ENCODE data around the gene MYLK2. TPM values are rescaled to one million over a fixed set of nuclear protein-coding genes. Genes with fewer than 3 reads are reported as not detected.

MYLK2 gene
- total RNA-seq, 1 experiment from 2014 or later = 0.74 TPM

- H3K27me3 ChIP-seq (ENCODE audit: insufficient read depth, low read length) = no peaks in the 10 kb centered on the region
- TF ChIP-seq, protein P1, sequence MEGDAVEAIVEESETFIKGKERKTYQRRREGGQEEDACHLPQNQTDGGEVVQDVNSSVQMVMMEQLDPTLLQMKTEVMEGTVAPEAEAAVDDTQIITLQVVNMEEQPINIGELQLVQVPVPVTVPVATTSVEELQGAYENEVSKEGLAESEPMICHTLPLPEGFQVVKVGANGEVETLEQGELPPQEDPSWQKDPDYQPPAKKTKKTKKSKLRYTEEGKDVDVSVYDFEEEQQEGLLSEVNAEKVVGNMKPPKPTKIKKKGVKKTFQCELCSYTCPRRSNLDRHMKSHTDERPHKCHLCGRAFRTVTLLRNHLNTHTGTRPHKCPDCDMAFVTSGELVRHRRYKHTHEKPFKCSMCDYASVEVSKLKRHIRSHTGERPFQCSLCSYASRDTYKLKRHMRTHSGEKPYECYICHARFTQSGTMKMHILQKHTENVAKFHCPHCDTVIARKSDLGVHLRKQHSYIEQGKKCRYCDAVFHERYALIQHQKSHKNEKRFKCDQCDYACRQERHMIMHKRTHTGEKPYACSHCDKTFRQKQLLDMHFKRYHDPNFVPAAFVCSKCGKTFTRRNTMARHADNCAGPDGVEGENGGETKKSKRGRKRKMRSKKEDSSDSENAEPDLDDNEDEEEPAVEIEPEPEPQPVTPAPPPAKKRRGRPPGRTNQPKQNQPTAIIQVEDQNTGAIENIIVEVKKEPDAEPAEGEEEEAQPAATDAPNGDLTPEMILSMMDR (conservative IDR thresholded peaks at IDR 0.05) = no peak
Observed at GRCh38 chr20:31848088-31848999, 29.2 kb downstream of the MYLK2 start.

More at GRCh38 chr20:31848088-31848999, 29.2 kb downstream of the MYLK2 start:
- H2BK5ac ChIP-seq (ENCODE audit: insufficient read length, low read length) = no peak overlapping the region
- no peak overlapping the region for H4K5ac ChIP-seq (ENCODE audit: insufficient read length, low read depth, low read length)
- H2BK20ac ChIP-seq (ENCODE audit: low read depth, low read length, poor library complexity, severe bottlenecking) = no peak overlapping the region
- DNase-seq = no peak
- no peaks in the 10 kb centered on the region for H4K20me1 ChIP-seq (ENCODE audit: control insufficient read depth, insufficient read depth, insufficient read length)
- H2BK15ac ChIP-seq (ENCODE audit: low read depth, low read length) = no peak overlapping the region
- H3K9ac ChIP-seq (ENCODE audit: extremely low read depth, insufficient read length, low read length) = no peak overlapping the region
- no peak overlapping the region for H3K27ac ChIP-seq (ENCODE audit: insufficient read length, low read depth, low read length)
- no peak overlapping the region for H3K4me2 ChIP-seq (ENCODE audit: insufficient read depth, insufficient read length, low read length)
- no peak overlapping the region for H3K18ac ChIP-seq (ENCODE audit: insufficient read length, low read depth, low read length)
- no peak overlapping the region for H2AFZ ChIP-seq (ENCODE audit: low read length)
- no peaks in the 10 kb centered on the region for H3K9me3 ChIP-seq (ENCODE audit: control insufficient read depth, low read depth, low read length)
- H3K79me1 ChIP-seq (ENCODE audit: insufficient read depth, low read depth, low read length, poor library complexity, severe bottlenecking) = no peaks in the 10 kb centered on the region
- peak overlapping the region in 1 of 2 experiments; percentile 43; a peak in 1 of 5 replicates for H3K4me3 Mint-ChIP-seq
- H3K4me1 Mint-ChIP-seq = peaks cover 12 to 16% of the 10 kb centered on the region in 2 experiments
- no peak overlapping the region for H4K8ac ChIP-seq (replicated peaks; ENCODE audit: insufficient read length, low read depth, low read length)
- no peak overlapping the region for H3K14ac ChIP-seq (ENCODE audit: insufficient read depth, low read length)
- H3K27ac Mint-ChIP-seq = no peak overlapping the region
- no peak overlapping the region for H2BK12ac ChIP-seq (ENCODE audit: insufficient read length, low read depth, low read length)
- H3K23ac ChIP-seq (ENCODE audit: insufficient read length, low read depth, low read length) = no peak overlapping the region
- no peaks in the 10 kb centered on the region for H3K23me2 ChIP-seq (ENCODE audit: insufficient read length, low read depth, low read length, poor library complexity, severe bottlenecking)
- H3K56ac ChIP-seq (ENCODE audit: insufficient read length, low read depth, low read length) = no peak overlapping the region
- H3K36me3 Mint-ChIP-seq (ENCODE audit: insufficient read depth in 1 of 3, low read depth in 3 of 3) = no peaks in the 10 kb centered on the region
- H4K91ac ChIP-seq (ENCODE audit: insufficient read length, low read depth, low read length) = no peak overlapping the region
- H2BK120ac ChIP-seq (ENCODE audit: low read depth, low read length, poor library complexity, severe bottlenecking) = no peak overlapping the region
- peaks cover 51% of the 10 kb centered on the region for H3K27me3 Mint-ChIP-seq (ENCODE audit: low read depth)
- no peak overlapping the region for H3K4ac ChIP-seq (ENCODE audit: low read depth, low read length)
- H3T11ph ChIP-seq (ENCODE audit: low read length) = no peak overlapping the region
- no peaks in the 10 kb centered on the region for H3K79me2 ChIP-seq (ENCODE audit: insufficient read depth, low read length)
- WGBS (ENCODE audit: extremely low coverage, insufficient read length, low lambda C conversion rate) = no CpG with 5 or more reads among the region's 32 CpGs
- H3K4me1 ChIP-seq (ENCODE audit: insufficient read depth, low read length) = no peaks in the 10 kb centered on the region
- no peaks in the 10 kb centered on the region for H3K9me3 Mint-ChIP-seq
- no peak overlapping the region for H2AK5ac ChIP-seq (ENCODE audit: insufficient read length, low read length)

Measured in H9 (cell line).